GM18870 (cell line): Measurements from ENCODE around the gene MCTP1.

Experiments
- ATAC-seq: cut with Tn5 transposase; IDR thresholded peaks from one replicate; pipeline ENCODE4 v1.9.1; 2021; ENCODE audit warnings: moderate library complexity; ENCODE audit not compliant: unreplicated experiment

MCTP1 gene

DNA sequence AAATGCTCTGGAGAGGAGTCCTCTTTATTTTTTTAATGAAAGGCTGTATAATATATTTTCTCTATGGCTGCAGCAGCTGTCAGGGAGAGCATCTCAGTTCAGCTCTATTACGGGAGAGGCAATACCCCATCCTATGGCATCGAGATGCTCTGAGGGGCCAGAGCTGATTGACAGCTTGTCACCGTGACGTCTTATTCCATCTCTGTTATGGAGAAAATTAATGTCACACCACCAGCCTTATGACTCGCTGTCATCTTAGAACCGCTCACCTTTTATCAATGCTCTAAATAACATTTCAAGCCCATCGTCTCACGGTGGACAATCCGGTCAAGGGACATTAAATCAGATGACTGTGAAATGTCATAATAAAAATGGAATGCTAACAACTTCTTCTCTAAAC is 392.9 kb downstream of the MCTP1 start:
- no peak for ATAC-seq

GRCh38 chr5:94891565-94891964 is 393.3 kb downstream of the MCTP1 start:
- no peak for ATAC-seq

DNA sequence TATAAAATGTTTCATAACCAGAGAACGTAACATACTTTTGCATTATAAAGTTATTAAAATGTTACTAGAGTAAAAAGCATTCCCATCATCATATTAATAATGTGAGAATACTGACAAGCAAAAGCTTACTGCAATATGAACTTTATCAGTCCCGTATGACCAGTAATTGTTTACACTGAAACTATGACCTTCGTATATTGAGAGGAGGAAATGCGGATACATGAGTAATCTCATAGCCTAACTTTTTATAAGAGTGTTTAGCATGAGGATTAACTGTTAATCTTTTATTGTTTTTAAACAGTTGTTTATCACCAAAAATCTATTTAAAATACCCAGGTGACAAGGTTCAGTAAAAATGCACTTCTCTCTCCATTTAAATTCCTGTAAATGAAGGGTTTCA is 394.0 kb downstream of the MCTP1 start:
- ATAC-seq, result no peak

GRCh38 chr5:94888674-94889073 is 396.2 kb downstream of the MCTP1 start:
- ATAC-seq, result no peak

DNA sequence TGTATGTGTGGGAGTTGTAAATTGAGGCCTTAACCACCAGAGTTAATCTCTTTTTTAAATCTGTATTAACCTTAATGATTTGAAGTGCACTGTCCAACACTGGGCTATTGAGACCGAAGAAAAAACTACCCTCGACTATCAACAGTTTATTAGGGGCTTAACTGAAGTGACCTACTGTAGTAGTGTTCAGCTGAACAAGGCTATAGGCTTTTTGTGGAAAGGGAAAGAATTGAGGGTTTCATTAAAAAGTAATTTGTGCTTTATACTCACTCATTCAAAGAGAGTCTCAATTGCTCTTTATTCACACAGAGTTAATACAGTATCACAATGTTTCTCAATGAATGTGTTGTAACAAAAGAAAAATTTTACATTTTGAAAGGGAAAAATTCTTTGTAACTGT is 399.0 kb downstream of the MCTP1 start:
- ATAC-seq, result no peak

GRCh38 chr5:94884311-94884710 is 400.6 kb downstream of the MCTP1 start:
- ATAC-seq, result no peak

DNA sequence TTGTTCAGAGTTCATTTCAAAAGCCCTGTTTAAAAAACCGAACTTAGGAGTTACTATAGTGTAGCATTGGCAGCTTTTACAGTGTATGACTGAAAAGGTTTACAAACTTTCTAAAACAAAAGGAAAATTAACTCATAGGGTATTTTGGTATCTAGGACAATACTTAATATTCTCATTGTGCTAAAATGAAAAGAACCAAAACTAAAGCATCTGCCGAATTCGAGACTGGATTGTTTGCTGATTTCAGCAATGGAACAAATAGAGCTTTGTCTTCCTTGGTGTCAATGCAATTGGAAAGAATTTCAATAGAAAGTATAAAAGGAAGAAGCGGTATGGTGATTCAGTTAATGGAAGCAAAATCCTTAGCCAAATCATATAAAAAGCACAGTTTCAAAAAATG is 412.4 kb downstream of the MCTP1 start:
- no peak for ATAC-seq

- no peak for ATAC-seq
Measured at GRCh38 chr5:94870511-94871183, 414.2 kb downstream of the MCTP1 start.

- ATAC-seq, result no peak
Measured at GRCh38 chr5:94869921-94870320, 415.0 kb downstream of the MCTP1 start.

- ATAC-seq, result no peak
Measured at GRCh38 chr5:94863951-94864350, 420.9 kb downstream of the MCTP1 start.

- no peak for ATAC-seq
Measured at GRCh38 chr5:94857111-94857510, 427.8 kb downstream of the MCTP1 start.

GRCh38 chr5:94856257-94856800 is 428.6 kb downstream of the MCTP1 start:
- no peak for ATAC-seq

GRCh38 chr5:94855543-94855942 is 429.4 kb downstream of the MCTP1 start:
- ATAC-seq, result no peak

DNA sequence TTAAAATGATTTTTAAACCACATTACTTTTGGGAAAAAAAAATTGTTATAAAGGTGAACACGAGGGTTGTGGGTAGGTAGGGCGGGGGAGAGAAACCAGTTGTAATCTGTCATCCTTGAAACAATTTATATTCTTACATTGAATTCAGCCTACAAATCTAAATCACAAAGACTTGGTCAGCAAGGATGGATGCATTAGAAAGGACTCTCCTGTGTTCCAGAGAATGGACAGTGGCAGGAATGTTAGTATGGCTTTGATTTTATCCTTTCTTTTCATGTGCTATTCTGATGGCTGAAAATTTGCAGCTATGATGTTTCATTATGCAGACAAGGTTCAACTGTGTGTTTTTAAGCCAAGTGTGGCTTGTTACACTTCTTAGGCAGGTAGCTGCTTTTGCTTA is 431.8 kb downstream of the MCTP1 start:
- ATAC-seq, result no peak

- no peak for ATAC-seq
Measured at GRCh38 chr5:94850960-94851359, 433.9 kb downstream of the MCTP1 start.

GRCh38 chr5:94849821-94850736 is 434.8 kb downstream of the MCTP1 start:
- ATAC-seq, result peak; percentile 86

GRCh38 chr5:94849324-94849723 is 435.6 kb downstream of the MCTP1 start:
- ATAC-seq, result no peak

- no peak for ATAC-seq
Measured at GRCh38 chr5:94847726-94848125, 437.2 kb downstream of the MCTP1 start.

GRCh38 chr5:94847019-94847418 is 437.9 kb downstream of the MCTP1 start:
- ATAC-seq, result no peak

DNA sequence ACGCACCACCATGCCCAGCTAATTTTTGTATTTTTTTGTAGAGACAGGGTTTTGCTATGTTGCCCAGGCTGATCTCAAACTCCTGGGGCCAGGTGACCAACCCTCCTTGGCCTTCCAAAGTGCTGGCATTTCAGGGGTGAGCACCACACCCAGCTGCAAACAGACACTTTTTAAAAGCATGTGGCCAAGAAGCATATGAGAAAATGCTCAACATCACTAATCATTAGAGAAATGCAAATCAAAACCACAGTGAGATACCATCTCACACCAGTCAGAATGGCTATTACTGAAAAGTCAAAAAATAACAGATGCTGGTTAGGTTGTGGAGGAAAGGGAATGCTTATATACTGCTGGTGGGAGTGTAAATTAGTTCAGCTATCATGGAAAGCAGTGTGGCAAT is 439.2 kb downstream of the MCTP1 start:
- ATAC-seq, result peak; percentile 54

- ATAC-seq, result no peak
Measured at GRCh38 chr5:94841598-94842322, 443.1 kb downstream of the MCTP1 start.
